Lower leg skin (tissue), 4 donors: ENCODE results near the gene AKAP12. TPM values are rescaled to one million over a fixed set of nuclear protein-coding genes. Genes with fewer than 3 reads are reported as not detected.

Experiments used
- DNase-seq, 2 donors: peaks; one replicate each; pipeline ENCODE4 v3.0.0-alpha.2; 2019; ENCODE audit warnings: low spot score in 2 of 2
- H3K4me3 ChIP-seq: fragments of 200-600 bp; sonication (generic); 2 replicates; pipeline ENCODE4 v1.5.1; 2017; ENCODE audit warnings: mild to moderate bottlenecking, low read depth; ENCODE audit not compliant: poor library complexity, severe bottlenecking
- POLR2A ChIP-seq, 2 donors: fragments of 450-650 bp; IDR thresholded peaks; one replicate each; pipeline ENCODE4 v1.6.1; 2016 to 2017; ENCODE audit warnings: antibody characterized with exemption in 2 of 2, mild to moderate bottlenecking in 1 of 2, moderate library complexity in 1 of 2
- WGBS, 2 donors: methylation state at CpG; one replicate each; pipeline ENCODE4 v1.1.5; 2018; 5-methylcytosine and 5-hydroxymethylcytosine counted together
- intact Hi-C: fragments of 100-400 bp; cut with DNase I; formaldehyde crosslinking; loops from one replicate; pipeline ENCODE4 v1.15.0; 2023; ENCODE audit warnings: low total_unique reads
- total RNA-seq, 4 donors: library from RNA; depleted of rRNA; stranded (reverse); fragments of >200 nt; gene quantifications; one replicate each; pipeline ENCODE4 v1.1.0, GENCODE V29; 2016
- TF ChIP-seq, protein P1 (sequence below), 3 donors: fragments of 450-650 bp; IDR thresholded peaks; one replicate each; pipeline ENCODE4 v1.5.1; 2016; ENCODE audit warnings: antibody characterized with exemption in 3 of 3, mild to moderate bottlenecking in 3 of 3, moderate library complexity in 2 of 3

The AKAP12 gene
- total RNA-seq, 4 donors from 2014 or later, result 14.7 to 29.9 (median 16.0) TPM

DNA sequence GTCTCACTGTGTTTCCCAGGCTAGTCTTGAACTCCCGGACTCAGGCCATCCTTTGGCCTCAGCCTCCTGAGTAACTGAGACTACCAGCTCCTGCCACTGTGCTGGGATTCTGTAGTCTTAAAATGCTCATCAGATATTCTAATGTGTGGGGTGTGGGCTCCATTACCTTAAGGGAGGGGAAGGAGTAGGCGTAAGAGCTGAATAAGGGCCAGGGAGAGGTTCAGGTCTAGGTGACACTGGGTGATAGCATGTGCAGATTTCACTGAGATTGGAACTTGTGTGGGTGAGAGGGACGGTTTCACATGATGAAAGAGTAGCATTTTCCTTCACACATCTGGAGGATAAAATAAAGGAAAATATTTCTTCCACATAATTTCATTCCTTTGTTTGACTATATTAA, 8.5 kb downstream of the AKAP12 start:
- intact Hi-C loops, result no loop called here
- H3K4me3 ChIP-seq, result no peak overlapping the region
- WGBS, 2 donors, result 77 to 80% methylated on average over 3 of the region's 3 CpGs
- no peak for DNase-seq
- no peak for TF ChIP-seq POLR2A (IDR thresholded peaks at IDR 0.05)
- TF ChIP-seq, protein P1, sequence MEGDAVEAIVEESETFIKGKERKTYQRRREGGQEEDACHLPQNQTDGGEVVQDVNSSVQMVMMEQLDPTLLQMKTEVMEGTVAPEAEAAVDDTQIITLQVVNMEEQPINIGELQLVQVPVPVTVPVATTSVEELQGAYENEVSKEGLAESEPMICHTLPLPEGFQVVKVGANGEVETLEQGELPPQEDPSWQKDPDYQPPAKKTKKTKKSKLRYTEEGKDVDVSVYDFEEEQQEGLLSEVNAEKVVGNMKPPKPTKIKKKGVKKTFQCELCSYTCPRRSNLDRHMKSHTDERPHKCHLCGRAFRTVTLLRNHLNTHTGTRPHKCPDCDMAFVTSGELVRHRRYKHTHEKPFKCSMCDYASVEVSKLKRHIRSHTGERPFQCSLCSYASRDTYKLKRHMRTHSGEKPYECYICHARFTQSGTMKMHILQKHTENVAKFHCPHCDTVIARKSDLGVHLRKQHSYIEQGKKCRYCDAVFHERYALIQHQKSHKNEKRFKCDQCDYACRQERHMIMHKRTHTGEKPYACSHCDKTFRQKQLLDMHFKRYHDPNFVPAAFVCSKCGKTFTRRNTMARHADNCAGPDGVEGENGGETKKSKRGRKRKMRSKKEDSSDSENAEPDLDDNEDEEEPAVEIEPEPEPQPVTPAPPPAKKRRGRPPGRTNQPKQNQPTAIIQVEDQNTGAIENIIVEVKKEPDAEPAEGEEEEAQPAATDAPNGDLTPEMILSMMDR (IDR thresholded peaks at IDR 0.05), result no peak

DNA sequence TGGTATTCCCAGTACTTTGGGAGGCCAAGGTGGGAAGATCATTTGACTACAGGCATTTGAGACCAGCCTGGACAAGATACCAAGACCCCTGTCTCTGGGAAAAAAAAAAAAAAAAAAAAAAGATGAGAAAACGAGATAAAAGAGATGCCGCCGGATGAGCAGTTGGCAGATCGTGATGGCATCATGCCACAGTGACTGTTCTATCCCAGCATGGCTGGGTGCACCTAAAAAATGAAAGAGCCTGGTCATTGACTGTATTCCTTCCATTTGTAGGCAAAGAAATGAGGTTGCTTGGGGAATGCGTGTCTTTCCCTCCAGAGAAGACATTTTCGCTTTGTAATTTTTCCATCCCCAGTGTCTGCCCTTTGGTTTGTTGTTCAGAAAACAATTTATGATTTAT, 12.9 kb downstream of the AKAP12 start:
- intact Hi-C loops, result no loop called here
- 62 to 76% methylated on average over 6 of the region's 6 CpGs for WGBS, 2 donors
- no peak for TF ChIP-seq POLR2A (IDR thresholded peaks at IDR 0.05)
- TF ChIP-seq, protein P1 (IDR thresholded peaks at IDR 0.05), result no peak
- no peak overlapping the region for H3K4me3 ChIP-seq
- no peak for DNase-seq

DNA sequence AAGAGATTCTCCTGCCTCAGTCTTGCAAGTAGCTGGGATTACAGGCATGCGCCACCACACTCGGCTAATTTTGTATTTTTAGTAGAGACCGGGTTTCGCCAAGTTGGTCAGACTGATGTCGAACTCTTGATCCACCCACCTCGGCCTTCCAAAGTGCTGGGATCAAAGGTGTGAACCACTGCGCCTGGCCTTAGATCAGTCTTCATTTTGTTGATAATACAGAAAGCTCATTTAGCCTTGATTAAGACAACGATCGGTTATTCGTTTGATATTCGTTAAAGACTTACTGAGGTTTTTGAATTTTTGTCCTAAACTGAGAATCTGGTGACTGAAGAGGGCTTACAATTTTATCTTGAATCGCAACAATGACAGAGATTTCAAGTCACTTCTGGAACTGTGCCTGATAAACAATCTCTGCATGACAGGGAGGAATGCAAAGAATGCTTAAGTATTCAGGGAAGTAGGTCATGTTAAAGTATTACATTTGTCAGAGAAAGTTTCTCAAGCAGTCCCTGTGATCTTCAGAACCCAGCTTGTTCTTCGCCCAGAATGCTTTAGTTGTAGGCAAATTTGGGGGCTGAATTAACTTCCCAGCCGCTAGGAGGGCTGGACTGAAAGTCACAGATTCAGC, 14.8 kb downstream of the AKAP12 start:
- DNase-seq, result no peak
- intact Hi-C loops, result no loop called here
- 76 to 81% methylated on average over 13 to 14 of the region's 14 CpGs for WGBS, 2 donors
- TF ChIP-seq, protein P1 (IDR thresholded peaks at IDR 0.05), result no peak
- no peak for TF ChIP-seq POLR2A (IDR thresholded peaks at IDR 0.05)
- no peak overlapping the region for H3K4me3 ChIP-seq

GRCh38 chr6:151255811-151256210, 16.0 kb downstream of the AKAP12 start:
- H3K4me3 ChIP-seq, result no peak overlapping the region
- TF ChIP-seq, protein P1 (IDR thresholded peaks at IDR 0.05), result no peak
- TF ChIP-seq POLR2A (IDR thresholded peaks at IDR 0.05), result no peak
- DNase-seq, result no peak
- intact Hi-C loops, result no loop called here
- WGBS, 2 donors, result 92 to 96% methylated on average over 3 of the region's 3 CpGs

DNA sequence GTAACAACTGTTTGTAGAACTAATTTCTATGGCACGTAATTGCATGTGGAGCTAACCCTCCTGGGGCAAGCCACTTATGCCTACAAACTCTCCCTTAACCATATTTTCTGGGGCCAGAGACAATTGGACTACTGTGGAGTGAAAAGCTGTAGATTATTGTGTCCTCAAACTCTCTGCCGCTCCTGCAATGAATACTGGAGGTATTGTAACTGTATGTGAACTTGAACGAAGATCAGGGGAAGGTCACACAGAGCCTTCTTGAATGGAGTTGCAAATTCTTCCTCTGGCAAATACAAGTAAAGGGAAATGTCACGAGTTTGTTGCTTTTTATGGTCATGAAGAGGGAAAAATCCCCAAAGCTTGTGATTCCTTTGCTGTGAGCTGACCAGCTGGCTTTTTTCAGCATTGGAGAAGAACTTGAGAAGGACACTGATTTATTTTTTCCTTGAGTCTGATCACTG, 18.2 kb downstream of the AKAP12 start:
- no peak for DNase-seq
- H3K4me3 ChIP-seq, result no peak overlapping the region
- TF ChIP-seq, protein P1 (IDR thresholded peaks at IDR 0.05), result no peak
- TF ChIP-seq POLR2A (IDR thresholded peaks at IDR 0.05), result no peak
- 25 to 32% methylated on average over 4 of the region's 4 CpGs for WGBS, 2 donors
- intact Hi-C loops, result no loop called here

- H3K4me3 ChIP-seq, result no peak overlapping the region
- 69 to 73% methylated on average over 4 of the region's 4 CpGs for WGBS, 2 donors
- no peak for DNase-seq
- intact Hi-C loops, result no loop called here
- TF ChIP-seq POLR2A (IDR thresholded peaks at IDR 0.05), result no peak
- TF ChIP-seq, protein P1 (IDR thresholded peaks at IDR 0.05), result no peak
Observed at GRCh38 chr6:151260205-151260604, 20.4 kb downstream of the AKAP12 start.
